Calu3 (cell line): Measurements from ENCODE around the gene ACTR1B. TPM values are rescaled to one million over a fixed set of nuclear protein-coding genes. Genes with fewer than 3 reads are reported as not detected.

Experiments
- BruUV-seq: library from RNA; stranded (reverse); fragments of 400-500 nt; replicated peaks from 2 replicates; lab custom pipeline; 2021; lab: Mats Ljungman, UMichigan
- CTCF ChIA-PET: fragments of 300-600 bp; sonication (Branson Sonifier 250); formaldehyde crosslinking; loops from one replicate; lab custom pipeline; 2022; ENCODE audit warnings: antibody characterized with exemption; lab: Charles Lee
- DNase-seq: peaks from one replicate; pipeline ENCODE4 v3.0.0; 2022
- H3K27ac Mint-ChIP-seq: one replicate; pipeline ENCODE4 v1.8.0; 2022; ENCODE audit warnings: mixed read lengths; ENCODE audit not compliant: unreplicated experiment
- H3K27me3 Mint-ChIP-seq: one replicate; pipeline ENCODE4 v1.8.0; 2022; ENCODE audit warnings: mixed read lengths; ENCODE audit not compliant: unreplicated experiment
- H3K36me3 Mint-ChIP-seq: one replicate; pipeline ENCODE4 v1.8.0; 2022; ENCODE audit warnings: mild to moderate bottlenecking, moderate library complexity, mixed read lengths; ENCODE audit not compliant: insufficient read depth, unreplicated experiment
- H3K4me1 Mint-ChIP-seq: one replicate; pipeline ENCODE4 v1.8.0; 2022; ENCODE audit warnings: mild to moderate bottlenecking, low read depth, mixed read lengths; ENCODE audit not compliant: unreplicated experiment
- H3K4me3 Mint-ChIP-seq: one replicate; pipeline ENCODE4 v1.8.0; 2022; ENCODE audit warnings: mild to moderate bottlenecking, low read depth, moderate library complexity, mixed read lengths; ENCODE audit not compliant: unreplicated experiment
- H3K9me3 Mint-ChIP-seq: one replicate; pipeline ENCODE4 v1.8.0; 2022; ENCODE audit warnings: low read depth, mixed read lengths; ENCODE audit not compliant: unreplicated experiment
- CTCF ChIP-seq: fragments of 200-600 bp; IDR thresholded peaks from one replicate; pipeline ENCODE4 v1.8.0; 2022; ENCODE audit warnings: antibody characterized with exemption; ENCODE audit not compliant: unreplicated experiment
- intact Hi-C: fragments of 100-400 bp; cut with micrococcal nuclease; formaldehyde crosslinking; loops from one replicate; pipeline ENCODE4 v1.10.0; 2022; ENCODE audit not compliant: unreplicated experiment
- total RNA-seq: library from RNA; stranded (reverse); gene quantifications from 2 replicates; pipeline ENCODE4 v1.2.3, GENCODE V29; 2022

ACTR1B gene
- total RNA-seq, 1 experiment from 2014 or later: 48.7 TPM

DNA sequence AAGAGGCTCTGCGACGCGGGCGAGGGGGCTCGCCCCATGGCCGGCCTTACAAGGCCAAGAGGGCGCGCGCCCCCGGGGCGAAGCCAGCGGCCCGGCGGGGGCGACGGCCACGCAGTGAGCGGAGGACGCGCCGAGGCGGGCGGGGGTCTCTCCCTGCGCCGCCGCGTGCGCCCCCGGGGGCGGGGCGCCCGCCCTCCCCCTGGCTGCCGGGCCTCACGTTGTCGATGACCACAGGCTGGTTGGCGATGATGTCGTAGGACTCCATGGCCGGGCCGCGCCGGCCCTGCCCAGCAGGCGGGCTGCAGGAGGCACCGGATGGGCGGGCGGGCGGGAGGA lies 250 bp downstream of the ACTR1B start:
- H3K27ac Mint-ChIP-seq: peak overlapping the region; percentile 97
- H3K4me3 Mint-ChIP-seq: peak overlapping the region; percentile 89
- no peaks in the 10 kb centered on the region for H3K9me3 Mint-ChIP-seq
- intact Hi-C loops: no loop called here
- H3K27me3 Mint-ChIP-seq: no peaks in the 10 kb centered on the region
- no peak for TF ChIP-seq CTCF
- BruUV-seq: no TSS peak
- no peaks in the 10 kb centered on the region for H3K4me1 Mint-ChIP-seq
- DNase-seq: no peak
- CTCF ChIA-PET: interaction anchor here (1.1 to 2.8 kb wide), 3 partner anchors 18 to 73 kb away, joined by 9 to 21 read pairs (median 9); partner anchors contain the start of gene COX5B
- peaks cover 23% of the 10 kb centered on the region for H3K36me3 Mint-ChIP-seq

- Mint-ChIP-seq H3K4me3 (peak overlapping the region; percentile 89), H3K4me1 (no peaks in the 10 kb centered on the region), H3K27me3 (no peaks in the 10 kb centered on the region), H3K9me3 (no peaks in the 10 kb centered on the region), H3K36me3 (peaks cover 29% of the 10 kb centered on the region), H3K27ac (peak overlapping the region; percentile 83)
- intact Hi-C loops: no loop called here
- CTCF ChIA-PET: interaction anchor here (1.7 to 2.8 kb wide), 2 partner anchors 17 to 35 kb away, joined by 7 to 21 read pairs; partner anchors contain the start of gene COX5B
- peak; percentile 58 for DNase-seq
- TF ChIP-seq CTCF: no peak
- BruUV-seq: TSS peak; percentile 58
These were observed 784 bp downstream of the ACTR1B start for GRCh38 chr2:97662895-97663625.

- DNase-seq: no peak
- no peak for TF ChIP-seq CTCF
- CTCF ChIA-PET: interaction anchor here (1.7 to 2.8 kb wide), 2 partner anchors 16 to 35 kb away, joined by 7 to 21 read pairs; partner anchors contain the start of gene COX5B
- no peaks in the 10 kb centered on the region for H3K4me1 Mint-ChIP-seq
- peaks cover 32% of the 10 kb centered on the region for H3K36me3 Mint-ChIP-seq
- H3K4me3 Mint-ChIP-seq: peak overlapping the region; percentile 89
- intact Hi-C loops: no loop called here
- H3K27ac Mint-ChIP-seq: peak overlapping the region; percentile 83
- no TSS peak for BruUV-seq
- H3K9me3 Mint-ChIP-seq: no peaks in the 10 kb centered on the region
- no peaks in the 10 kb centered on the region for H3K27me3 Mint-ChIP-seq
These were observed 1.4 kb downstream of the ACTR1B start for GRCh38 chr2:97662386-97662894.

DNA sequence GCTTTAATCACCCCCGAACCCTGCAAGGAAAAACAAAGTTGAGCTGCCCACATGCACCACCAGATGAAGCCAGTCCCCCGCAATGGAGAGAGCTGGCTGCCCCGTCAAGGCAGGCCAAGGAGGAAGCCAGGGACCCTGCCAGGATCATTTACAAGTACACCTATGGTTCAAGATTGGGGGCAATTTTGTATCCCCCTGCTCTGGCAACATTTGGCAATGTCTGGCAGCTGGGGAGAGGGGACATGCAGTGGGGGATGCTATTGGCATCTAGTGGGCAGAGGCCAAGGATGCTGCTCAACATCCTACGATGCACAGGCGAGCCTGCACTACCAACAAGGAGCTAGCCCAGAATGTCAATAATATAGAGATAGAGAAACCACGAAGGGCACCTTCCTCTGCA lies 1.9 kb downstream of the ACTR1B start:
- no peak for TF ChIP-seq CTCF
- intact Hi-C loops: no loop called here
- BruUV-seq: no TSS peak
- CTCF ChIA-PET: interaction anchor here (1.7 kb wide), 1 partner anchor 16 kb away, joined by 7 read pairs; the partner anchor contains the start of gene COX5B
- Mint-ChIP-seq H3K9me3 (no peaks in the 10 kb centered on the region), H3K27me3 (no peaks in the 10 kb centered on the region), H3K27ac (no peak overlapping the region), H3K4me1 (no peaks in the 10 kb centered on the region), H3K4me3 (peak overlapping the region; percentile 89), H3K36me3 (peaks cover 34% of the 10 kb centered on the region)
- DNase-seq: no peak
